KMS-11 (cell line): Measurements from ENCODE around the gene KTN1.

Experiments used
- H2AFZ ChIP-seq: fragments of 200-600 bp; sonication (generic); 2 replicates; pipeline ENCODE4 v1.6.1; 2016; ENCODE audit warnings: antibody characterized with exemption, mixed run types, low read depth
- H3K27ac ChIP-seq: fragments of 200-600 bp; sonication (generic); 2 replicates; pipeline ENCODE4 v1.6.1; 2016; ENCODE audit warnings: mild to moderate bottlenecking, mixed run types
- H3K27me3 ChIP-seq: fragments of 200-600 bp; sonication (generic); 2 replicates; pipeline ENCODE4 v1.6.1; 2017; ENCODE audit warnings: mild to moderate bottlenecking, low read depth, mixed run types, moderate library complexity; ENCODE audit not compliant: insufficient read depth
- H3K36me3 ChIP-seq: fragments of 200-600 bp; sonication (generic); 2 replicates; pipeline ENCODE4 v1.6.1; 2017; ENCODE audit warnings: mild to moderate bottlenecking, mixed run types; ENCODE audit not compliant: insufficient read depth
- H3K4me1 ChIP-seq: fragments of 200-600 bp; sonication (generic); 2 replicates; pipeline ENCODE4 v1.6.1; 2016; ENCODE audit warnings: mild to moderate bottlenecking, low read depth, mixed run types; ENCODE audit not compliant: poor library complexity, severe bottlenecking
- H3K4me2 ChIP-seq: fragments of 200-600 bp; sonication (generic); 2 replicates; pipeline ENCODE4 v1.7.0; 2016; ENCODE audit warnings: mild to moderate bottlenecking, mixed run types
- H3K4me3 ChIP-seq: fragments of 200-600 bp; sonication (generic); IDR thresholded peaks from 2 replicates; pipeline ENCODE4 v1.6.1; 2017; ENCODE audit warnings: low read depth, low read length, mixed read lengths; ENCODE audit not compliant: insufficient read depth
- H3K79me2 ChIP-seq: fragments of 200-600 bp; sonication (generic); 2 replicates; pipeline ENCODE4 v1.6.1; 2016; ENCODE audit warnings: low read depth, mixed run types; ENCODE audit not compliant: insufficient read depth
- H3K9ac ChIP-seq: fragments of 200-600 bp; sonication (generic); 2 replicates; pipeline ENCODE4 v1.6.1; 2016; ENCODE audit warnings: mild to moderate bottlenecking, mixed run types
- H4K20me1 ChIP-seq: fragments of 200-600 bp; sonication (generic); 2 replicates; pipeline ENCODE4 v1.6.1; 2016; ENCODE audit warnings: mild to moderate bottlenecking, mixed run types; ENCODE audit not compliant: insufficient read depth
- TF ChIP-seq, protein P1 (sequence below): fragments of 200-600 bp; sonication (generic); conservative IDR thresholded peaks from 2 replicates; pipeline ENCODE4 v1.6.1; 2017; ENCODE audit warnings: low read depth, mild to moderate bottlenecking, antibody characterized with exemption, low read length, moderate library complexity, mixed read lengths

KTN1 gene

GRCh38 chr14:55599250-55599879, 19.4 kb downstream of the KTN1 start:
- Histone ChIP-seq H3K4me2 (no peak overlapping the region), H3K27ac (no peak overlapping the region), H3K36me3 (no peaks in the 10 kb centered on the region), H3K4me3 (no peak overlapping the region), H3K4me1 (peaks cover under 1% of the 10 kb centered on the region), H2AFZ (no peak overlapping the region), H3K79me2 (peaks cover 32% of the 10 kb centered on the region; the same call in 1 of the 2 replicates), H4K20me1 (no peaks in the 10 kb centered on the region), H3K27me3 (no peaks in the 10 kb centered on the region), H3K9ac (no peak overlapping the region)
- TF ChIP-seq, protein P1, sequence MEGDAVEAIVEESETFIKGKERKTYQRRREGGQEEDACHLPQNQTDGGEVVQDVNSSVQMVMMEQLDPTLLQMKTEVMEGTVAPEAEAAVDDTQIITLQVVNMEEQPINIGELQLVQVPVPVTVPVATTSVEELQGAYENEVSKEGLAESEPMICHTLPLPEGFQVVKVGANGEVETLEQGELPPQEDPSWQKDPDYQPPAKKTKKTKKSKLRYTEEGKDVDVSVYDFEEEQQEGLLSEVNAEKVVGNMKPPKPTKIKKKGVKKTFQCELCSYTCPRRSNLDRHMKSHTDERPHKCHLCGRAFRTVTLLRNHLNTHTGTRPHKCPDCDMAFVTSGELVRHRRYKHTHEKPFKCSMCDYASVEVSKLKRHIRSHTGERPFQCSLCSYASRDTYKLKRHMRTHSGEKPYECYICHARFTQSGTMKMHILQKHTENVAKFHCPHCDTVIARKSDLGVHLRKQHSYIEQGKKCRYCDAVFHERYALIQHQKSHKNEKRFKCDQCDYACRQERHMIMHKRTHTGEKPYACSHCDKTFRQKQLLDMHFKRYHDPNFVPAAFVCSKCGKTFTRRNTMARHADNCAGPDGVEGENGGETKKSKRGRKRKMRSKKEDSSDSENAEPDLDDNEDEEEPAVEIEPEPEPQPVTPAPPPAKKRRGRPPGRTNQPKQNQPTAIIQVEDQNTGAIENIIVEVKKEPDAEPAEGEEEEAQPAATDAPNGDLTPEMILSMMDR = no peak

- H3K4me1 ChIP-seq = no peaks in the 10 kb centered on the region
- no peak overlapping the region for H3K4me2 ChIP-seq
- H3K9ac ChIP-seq = no peak overlapping the region
- TF ChIP-seq, protein P1 = no peak
- no peak overlapping the region for H3K27ac ChIP-seq
- peaks cover 28% of the 10 kb centered on the region; the same call in 1 of the 2 replicates for H3K79me2 ChIP-seq
- H2AFZ ChIP-seq = no peak overlapping the region
- no peaks in the 10 kb centered on the region for H4K20me1 ChIP-seq
- no peaks in the 10 kb centered on the region for H3K36me3 ChIP-seq
- no peaks in the 10 kb centered on the region for H3K27me3 ChIP-seq
- no peak overlapping the region for H3K4me3 ChIP-seq
These were observed 21.0 kb downstream of the KTN1 start for GRCh38 chr14:55600784-55601561.

- no peaks in the 10 kb centered on the region for H3K36me3 ChIP-seq
- no peak overlapping the region for H3K4me3 ChIP-seq
- no peaks in the 10 kb centered on the region for H4K20me1 ChIP-seq
- H3K4me1 ChIP-seq = no peaks in the 10 kb centered on the region
- no peak overlapping the region for H3K4me2 ChIP-seq
- H3K9ac ChIP-seq = no peak overlapping the region
- H3K27me3 ChIP-seq = no peaks in the 10 kb centered on the region
- TF ChIP-seq, protein P1 = no peak
- H3K27ac ChIP-seq = no peak overlapping the region
- H2AFZ ChIP-seq = no peak overlapping the region
- peaks cover 30% of the 10 kb centered on the region; the same call in 1 of the 2 replicates for H3K79me2 ChIP-seq
These were observed 23.5 kb downstream of the KTN1 start for GRCh38 chr14:55603401-55603953.

GRCh38 chr14:55604488-55604887, 24.5 kb downstream of the KTN1 start:
- Histone ChIP-seq H3K4me2 (no peak overlapping the region), H3K79me2 (peaks cover 20% of the 10 kb centered on the region; the same call in 1 of the 2 replicates), H3K4me3 (no peak overlapping the region), H4K20me1 (no peaks in the 10 kb centered on the region), H3K9ac (no peak overlapping the region), H3K27ac (no peak overlapping the region), H2AFZ (no peak overlapping the region), H3K36me3 (no peaks in the 10 kb centered on the region), H3K27me3 (no peaks in the 10 kb centered on the region), H3K4me1 (peaks cover 5% of the 10 kb centered on the region)
- TF ChIP-seq, protein P1 = no peak
